Measurements from ENCODE around the gene DARS1.

DNA sequence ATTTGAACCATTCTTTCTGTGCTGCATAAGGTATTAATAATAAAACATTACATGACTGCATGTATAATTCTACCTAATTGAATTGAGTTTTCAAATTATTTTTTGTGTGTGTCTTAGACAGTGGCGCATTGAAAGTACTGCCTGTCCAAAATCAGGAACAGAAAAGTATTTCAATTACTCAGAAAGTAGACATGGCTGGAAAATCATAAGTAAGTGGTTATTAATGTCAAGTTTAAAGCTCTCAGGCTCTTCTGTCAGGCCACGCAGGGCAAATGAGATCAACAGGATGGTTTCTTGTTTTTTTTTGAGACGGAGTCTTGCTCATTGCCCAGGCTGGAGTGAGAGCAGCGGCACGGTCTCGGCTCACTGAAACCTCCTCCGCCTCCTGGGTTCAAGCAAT, 32.4 kb upstream of the DARS1 start:
- TF ChIP-seq, protein P1, sequence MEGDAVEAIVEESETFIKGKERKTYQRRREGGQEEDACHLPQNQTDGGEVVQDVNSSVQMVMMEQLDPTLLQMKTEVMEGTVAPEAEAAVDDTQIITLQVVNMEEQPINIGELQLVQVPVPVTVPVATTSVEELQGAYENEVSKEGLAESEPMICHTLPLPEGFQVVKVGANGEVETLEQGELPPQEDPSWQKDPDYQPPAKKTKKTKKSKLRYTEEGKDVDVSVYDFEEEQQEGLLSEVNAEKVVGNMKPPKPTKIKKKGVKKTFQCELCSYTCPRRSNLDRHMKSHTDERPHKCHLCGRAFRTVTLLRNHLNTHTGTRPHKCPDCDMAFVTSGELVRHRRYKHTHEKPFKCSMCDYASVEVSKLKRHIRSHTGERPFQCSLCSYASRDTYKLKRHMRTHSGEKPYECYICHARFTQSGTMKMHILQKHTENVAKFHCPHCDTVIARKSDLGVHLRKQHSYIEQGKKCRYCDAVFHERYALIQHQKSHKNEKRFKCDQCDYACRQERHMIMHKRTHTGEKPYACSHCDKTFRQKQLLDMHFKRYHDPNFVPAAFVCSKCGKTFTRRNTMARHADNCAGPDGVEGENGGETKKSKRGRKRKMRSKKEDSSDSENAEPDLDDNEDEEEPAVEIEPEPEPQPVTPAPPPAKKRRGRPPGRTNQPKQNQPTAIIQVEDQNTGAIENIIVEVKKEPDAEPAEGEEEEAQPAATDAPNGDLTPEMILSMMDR (IDR thresholded peaks at IDR 0.05), result no peak
- TF ChIP-seq POLR2AphosphoS5 (IDR thresholded peaks at IDR 0.05), result no peak

All from breast epithelium (tissue), 3 donors.